Measurements from ENCODE around the gene TSPAN12. TPM values are rescaled to one million over a fixed set of nuclear protein-coding genes. Genes with fewer than 3 reads are reported as not detected.
A peak's percentile ranks its signal among the peaks of the same experiment; 100 is the strongest.
"Not testable (repeated sequence)": the region's sequence is repeated elsewhere in the genome, so short reads cannot be mapped to it uniquely, and the experiment has no call there.

Gene TSPAN12
- total RNA-seq, 1 donor from 2014 or later: 33.3 TPM

GRCh38 chr7:120806669-120807068 lies 51.3 kb downstream of the TSPAN12 start:
- no peak for DNase-seq (ENCODE audit: low read depth, low spot score)

DNA sequence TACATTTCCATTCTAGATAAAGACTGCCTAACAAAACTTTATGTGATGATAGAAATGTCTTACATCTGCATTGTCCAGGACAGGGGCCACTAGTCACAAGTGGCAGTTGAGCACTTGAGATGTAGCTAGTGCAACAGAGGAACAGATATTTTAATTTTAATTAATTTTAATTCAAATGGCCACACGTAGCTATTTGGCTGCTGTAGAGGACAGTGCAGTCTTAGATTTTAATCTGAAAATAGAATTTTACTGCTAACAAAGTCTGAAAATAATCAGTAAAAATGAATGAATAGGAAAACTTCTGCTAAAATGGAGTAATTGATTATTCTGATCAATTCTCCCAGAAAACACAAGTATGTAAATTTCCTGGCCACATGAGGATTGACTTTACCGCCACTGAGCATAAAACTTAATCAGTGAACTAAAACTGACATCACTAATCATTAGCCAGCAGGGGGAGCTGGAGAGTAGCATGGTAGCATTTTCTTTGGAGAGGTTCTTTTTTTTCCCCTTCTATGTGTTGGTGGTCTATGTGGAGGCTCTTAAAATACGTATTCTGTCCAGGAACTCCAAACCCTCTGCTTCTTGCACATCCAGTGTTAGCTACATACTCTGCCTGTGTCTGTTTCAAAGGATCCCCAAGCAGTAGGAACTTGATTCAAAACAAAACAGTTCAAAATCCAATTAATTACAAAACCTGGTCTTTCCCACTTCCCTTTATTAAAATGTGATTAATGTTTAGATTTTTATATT lies 52.1 kb downstream of the TSPAN12 start:
- peak; percentile 13 for DNase-seq (ENCODE audit: low read depth, low spot score)

- DNase-seq (ENCODE audit: low read depth, low spot score): no peak
Observed at GRCh38 chr7:120802751-120803150, 55.2 kb downstream of the TSPAN12 start.

GRCh38 chr7:120799813-120800475 lies 58.0 kb downstream of the TSPAN12 start:
- DNase-seq (ENCODE audit: low read depth, low spot score): no peak

DNA sequence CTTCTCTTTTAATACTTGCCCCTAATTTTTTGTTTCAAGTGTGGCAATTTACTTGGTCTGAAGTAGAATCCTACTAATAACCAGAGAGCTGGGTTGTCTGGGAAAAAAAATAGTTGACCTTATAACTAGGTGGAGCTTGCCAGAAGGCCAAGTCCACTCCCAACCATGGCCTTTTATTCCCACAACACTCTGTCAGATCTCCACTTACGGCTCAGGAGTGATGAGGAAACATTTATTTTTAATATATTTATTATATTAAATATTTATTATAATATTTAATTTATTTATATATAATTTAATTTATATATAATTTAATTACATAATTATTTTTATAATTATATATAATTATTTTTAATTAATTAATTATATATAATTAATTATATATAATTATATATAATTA lies 58.8 kb downstream of the TSPAN12 start:
- no peak for DNase-seq (ENCODE audit: low read depth, low spot score)

- no peak for DNase-seq (ENCODE audit: low read depth, low spot score)
Observed at GRCh38 chr7:120797026-120797645, 60.8 kb downstream of the TSPAN12 start.

DNA sequence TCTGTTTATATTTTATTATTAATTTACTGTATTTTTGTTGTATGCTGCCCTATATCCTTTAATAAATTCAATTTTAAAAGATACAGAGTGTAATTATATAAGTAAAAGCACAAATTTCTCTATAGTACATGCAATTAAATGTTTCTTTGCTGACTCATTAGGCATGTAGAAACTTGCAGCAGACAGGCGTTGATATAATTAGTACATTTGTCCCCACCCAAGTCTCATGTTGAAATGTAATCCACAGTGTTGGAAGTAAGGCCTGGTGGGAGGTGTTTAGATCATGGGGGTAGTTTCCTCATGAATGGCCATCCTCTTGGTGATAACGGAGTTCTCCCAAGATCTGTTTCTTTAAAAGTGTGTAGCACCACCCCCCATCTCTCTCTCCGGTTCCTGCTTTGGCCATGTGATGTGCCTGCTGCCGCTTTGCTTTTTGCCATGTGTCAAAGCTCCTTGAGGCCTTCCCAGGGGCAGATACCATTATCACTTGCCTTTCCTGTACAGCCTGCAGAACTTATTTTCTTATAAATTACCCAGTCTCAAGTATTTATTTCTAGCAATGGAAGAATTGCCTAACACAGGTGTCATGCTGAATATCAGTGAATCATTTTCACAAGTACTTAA lies 63.7 kb downstream of the TSPAN12 start:
- DNase-seq (ENCODE audit: low read depth, low spot score): no peak

DNA sequence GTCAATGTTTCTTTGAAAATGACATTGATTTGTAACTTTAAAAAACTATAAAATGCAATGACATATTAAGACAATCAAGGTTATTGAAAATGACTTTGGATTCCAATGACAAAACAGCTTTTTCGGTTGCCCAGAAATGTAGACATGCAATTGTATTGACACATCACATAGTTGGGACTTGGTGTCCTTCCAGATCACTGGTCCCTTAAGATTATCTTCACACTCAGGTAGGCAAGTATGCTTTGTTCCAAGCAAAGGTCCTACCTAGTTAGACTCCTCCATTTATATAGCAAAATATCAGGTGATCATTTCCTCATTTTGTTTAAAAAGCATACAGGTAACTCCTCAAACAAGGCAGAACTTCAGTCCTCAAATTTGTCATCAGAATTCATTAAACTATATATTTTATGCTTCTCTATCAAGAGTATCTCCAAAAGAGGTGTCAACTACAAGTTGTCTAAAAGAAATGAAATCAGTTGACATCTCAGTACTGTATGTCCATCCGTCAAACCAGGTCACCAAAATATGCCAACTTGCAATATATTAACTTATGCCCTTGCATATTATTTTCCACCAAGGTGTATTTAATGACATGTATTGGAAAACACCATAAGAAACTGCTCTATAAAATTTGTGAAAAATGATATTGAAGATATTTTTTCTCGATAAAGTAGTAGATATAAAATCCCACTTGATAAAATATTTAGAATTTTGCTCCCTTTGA lies 64.6 kb downstream of the TSPAN12 start:
- DNase-seq (ENCODE audit: low read depth, low spot score): no peak

DNA sequence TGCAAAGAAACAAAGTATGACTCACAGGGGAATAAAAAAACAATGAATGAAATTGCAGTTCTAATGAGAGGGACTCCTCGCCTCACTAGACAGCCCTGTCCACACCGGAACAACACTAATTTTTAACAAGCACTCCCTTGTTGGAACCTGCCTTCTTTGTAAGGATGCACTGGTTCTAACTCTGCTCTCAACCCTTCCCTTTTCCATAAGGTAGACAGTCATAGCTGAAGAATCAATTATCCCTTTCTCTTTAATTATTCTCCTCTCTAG lies 65.1 kb downstream of the TSPAN12 start:
- no peak for DNase-seq (ENCODE audit: low read depth, low spot score)

DNA sequence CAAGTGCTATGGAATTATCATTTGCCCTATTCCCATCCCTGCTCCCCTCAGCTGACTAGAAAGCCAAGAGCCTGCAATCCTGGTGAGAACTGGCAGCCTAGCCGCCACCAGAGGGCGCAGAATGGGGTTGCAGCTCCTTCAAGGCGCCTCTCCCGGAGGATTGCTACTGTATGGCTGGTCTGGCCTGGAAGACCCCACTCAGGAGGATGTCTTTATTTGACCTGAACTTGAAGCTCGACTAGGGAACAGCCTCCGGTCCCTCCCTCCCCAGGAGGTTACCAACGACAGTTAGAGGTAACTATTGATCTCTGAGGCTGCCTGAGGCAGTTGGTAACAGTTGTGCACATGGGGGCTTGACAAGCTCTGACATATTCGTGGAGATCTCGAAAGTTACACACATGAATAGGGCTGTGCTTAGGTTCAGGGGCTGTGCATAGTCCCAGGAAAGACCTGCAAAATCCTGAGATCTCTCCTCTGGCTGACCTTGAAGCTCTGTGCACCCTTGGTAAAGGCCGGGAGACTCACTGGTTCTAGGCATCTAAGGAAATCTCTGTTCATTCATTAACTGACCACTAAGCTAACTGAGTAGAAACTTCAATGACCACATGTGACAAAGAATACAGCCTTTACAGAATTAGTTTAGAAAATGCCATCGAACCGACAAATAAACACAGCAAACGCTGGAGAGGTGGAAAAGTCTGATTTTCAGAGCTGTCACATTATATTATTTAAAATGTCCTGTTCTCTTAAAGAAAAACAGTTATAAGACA lies 65.7 kb downstream of the TSPAN12 start:
- peak; percentile 37 for DNase-seq (ENCODE audit: low read depth, low spot score)

DNA sequence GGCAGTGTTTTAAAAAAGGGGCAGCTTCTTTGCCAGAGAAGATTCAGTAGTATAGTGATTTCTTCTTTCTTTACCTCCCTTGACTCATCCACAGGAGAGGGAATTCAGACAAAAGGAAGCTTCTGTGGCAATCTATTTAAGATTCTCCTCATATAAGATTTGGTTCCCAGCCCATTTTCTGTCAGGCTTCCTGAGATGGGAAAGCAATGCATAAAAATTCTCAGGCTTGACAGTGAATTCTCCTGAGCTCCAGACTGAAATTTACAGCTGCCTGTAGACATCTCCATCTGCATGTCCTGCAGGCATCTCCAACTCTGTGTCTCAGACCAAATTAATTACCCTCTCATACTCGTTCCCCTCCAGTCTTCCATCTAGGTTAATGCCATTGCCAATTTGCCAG lies 72.8 kb downstream of the TSPAN12 start:
- no peak for DNase-seq (ENCODE audit: low read depth, low spot score)

GRCh38 chr7:120783721-120784120 lies 74.2 kb downstream of the TSPAN12 start:
- DNase-seq (ENCODE audit: low read depth, low spot score): no peak

DNA sequence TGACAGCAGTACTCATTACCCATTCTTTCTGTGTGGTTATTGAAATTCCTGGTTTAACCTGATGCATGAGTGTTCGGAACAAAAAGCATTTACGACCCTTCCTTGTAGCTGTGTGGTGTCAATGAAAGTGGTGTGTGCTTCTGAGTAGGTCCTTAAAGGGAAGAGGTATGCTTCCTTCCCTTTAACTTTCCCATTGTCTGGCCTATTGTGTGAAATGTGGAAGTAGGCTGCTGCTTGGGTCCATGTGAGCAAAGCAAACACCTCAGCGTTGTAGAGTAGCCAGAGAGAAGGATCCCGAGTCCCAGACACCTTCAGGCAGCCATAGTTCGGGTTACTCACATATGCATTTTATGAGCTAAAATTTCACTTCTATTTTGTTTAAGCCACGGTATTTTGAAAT lies 74.7 kb downstream of the TSPAN12 start:
- DNase-seq (ENCODE audit: low read depth, low spot score): no peak

- not testable (repeated sequence) for DNase-seq (ENCODE audit: low read depth, low spot score)
Observed at GRCh38 chr7:120781924-120782323, 76.0 kb downstream of the TSPAN12 start.

GRCh38 chr7:120780938-120781337 lies 77.0 kb downstream of the TSPAN12 start:
- no peak for DNase-seq (ENCODE audit: low read depth, low spot score)

GRCh38 chr7:120780451-120780850 lies 77.5 kb downstream of the TSPAN12 start:
- not testable (repeated sequence) for DNase-seq (ENCODE audit: low read depth, low spot score)

- not testable (repeated sequence) for DNase-seq (ENCODE audit: low read depth, low spot score)
Observed at GRCh38 chr7:120779078-120779477, 78.9 kb downstream of the TSPAN12 start.

DNA sequence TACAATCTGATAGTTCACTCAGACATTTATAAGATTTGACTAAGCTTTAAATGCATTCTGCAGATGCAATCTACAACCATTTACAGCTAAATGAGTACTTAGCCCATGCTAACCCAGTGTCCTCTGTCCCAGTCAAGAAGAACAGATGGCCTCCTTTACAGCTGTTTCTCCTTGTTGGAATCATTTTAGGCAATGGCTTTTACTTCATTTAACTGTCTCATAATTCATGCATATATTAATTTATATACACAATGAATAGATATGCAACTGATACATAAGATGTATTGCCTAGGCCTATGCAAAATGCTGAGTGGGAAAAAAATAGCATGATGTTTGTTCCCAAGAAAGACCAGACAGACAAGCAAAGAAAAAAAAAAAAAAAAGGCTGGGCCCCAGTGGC lies 82.2 kb downstream of the TSPAN12 start:
- DNase-seq (ENCODE audit: low read depth, low spot score): no peak

GRCh38 chr7:120774481-120774880 lies 83.5 kb downstream of the TSPAN12 start:
- no peak for DNase-seq (ENCODE audit: low read depth, low spot score)

GRCh38 chr7:120770206-120770605 lies 87.7 kb downstream of the TSPAN12 start:
- DNase-seq (ENCODE audit: low read depth, low spot score): no peak

- no peak for DNase-seq (ENCODE audit: low read depth, low spot score)
Observed at GRCh38 chr7:120760851-120761250, 97.1 kb downstream of the TSPAN12 start.
